GM10248 (cell line): ENCODE measurements around the gene COMT.
A peak's percentile ranks its signal among the peaks of the same experiment; 100 is the strongest.

Experiments
- CTCF ChIA-PET: fragments of 300-600 bp; sonication (Branson Sonifier 250); formaldehyde crosslinking; extraction: SDS; loops from one replicate; lab custom pipeline; 2021; ENCODE audit warnings: antibody characterized with exemption; lab: Yijun Ruan, JAX
- POLR2A ChIA-PET: fragments of 350-650 bp; sonication (Branson Sonifier 250); formaldehyde crosslinking; extraction: SDS; loops from one replicate; lab custom pipeline; 2020; ENCODE audit warnings: antibody characterized with exemption; lab: Yijun Ruan, JAX
- DNase-seq: peaks from one replicate; pipeline ENCODE4 v3.0.0; 2012; ENCODE audit errors: extremely low spot score
- CTCF ChIP-seq: IDR thresholded peaks from 2 replicates; pipeline ENCODE4 v1.5.1; 2012; ENCODE audit warnings: mild to moderate bottlenecking, low read depth; ENCODE audit errors: extremely low read depth, missing control alignments, control extremely low read depth

COMT gene

GRCh38 chr22:19940536-19941364 lies 822 bp upstream of the COMT start:
- TF ChIP-seq CTCF = no peak
- CTCF ChIA-PET = interaction anchor here (1.4 kb wide), 2 partner anchors 13 to 71 kb away, joined by 3 to 4 read pairs; no protein-coding TSS in a partner anchor
- no peak for DNase-seq
- POLR2A ChIA-PET = no interaction called here

- CTCF ChIA-PET = interaction anchor here (1.0 to 2.0 kb wide), 3 partner anchors 32 to 212 kb away, joined by 3 to 10 read pairs (median 4); no protein-coding TSS in a partner anchor
- DNase-seq = peak; percentile 51
- no peak for TF ChIP-seq CTCF
- POLR2A ChIA-PET = no interaction called here
These were observed 847 bp downstream of the COMT start for GRCh38 chr22:19942157-19943081.

GRCh38 chr22:19943082-19944026 lies 1.8 kb downstream of the COMT start:
- DNase-seq = peak; percentile 42
- TF ChIP-seq CTCF = peak; percentile 10
- ChIA-PET CTCF (interaction anchor here (1.0 to 2.0 kb wide), 3 partner anchors 33 to 213 kb away, joined by 4 to 10 read pairs (median 4); no protein-coding TSS in a partner anchor), POLR2A (no interaction called here)

- DNase-seq = no peak
- no peak for TF ChIP-seq CTCF
- CTCF ChIA-PET = interaction anchor here (0.7 to 3.6 kb wide), 17 partner anchors 8 to 217 kb away, joined by 3 to 37 read pairs (median 4); no protein-coding TSS in a partner anchor
- POLR2A ChIA-PET = no interaction called here
These were observed 6.6 kb downstream of the COMT start for GRCh38 chr22:19948057-19948760.

- DNase-seq = no peak
- CTCF ChIA-PET = interaction anchor here (0.9 to 4.8 kb wide), 3 partner anchors 11 to 220 kb away, joined by 3 to 34 read pairs (median 5); no protein-coding TSS in a partner anchor
- POLR2A ChIA-PET = no interaction called here
- no peak for TF ChIP-seq CTCF
These were observed 9.8 kb downstream of the COMT start for GRCh38 chr22:19951346-19951745.
